GM11168 (cell line): ENCODE measurements around the gene NCK1.
"Not testable (repeated sequence)": the region's sequence is repeated elsewhere in the genome, so short reads cannot be mapped to it uniquely, and the experiment has no call there.

Experiments
- in situ Hi-C: fragments of 300-500 bp; cut with MboI; formaldehyde crosslinking; loops from one replicate; pipeline ENCODE4 v1.12.0; 2022; ENCODE audit warnings: low sequenced_read_pairs; ENCODE audit not compliant: unreplicated experiment

Gene NCK1

DNA sequence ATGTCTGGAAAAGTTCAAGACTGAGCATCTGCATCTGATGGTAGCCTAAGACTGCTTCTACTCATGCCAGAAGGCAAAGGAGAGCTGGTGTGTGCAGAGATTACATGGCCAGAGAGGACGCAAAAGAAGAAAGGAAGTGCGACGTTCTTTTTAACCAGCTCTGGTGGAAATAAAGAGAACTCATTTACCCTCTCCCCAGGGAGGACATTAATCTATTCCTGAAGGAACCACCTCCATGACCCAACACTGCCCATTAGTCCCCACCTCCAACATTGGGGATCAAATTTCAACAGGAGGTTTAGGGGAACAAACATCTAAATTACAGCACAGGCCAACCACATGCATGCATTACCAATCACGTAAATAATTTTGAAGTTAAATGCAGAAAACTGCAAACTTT is 1.5 kb upstream of the NCK1 start:
- in situ Hi-C loops, result no loop called here

GRCh38 chr3:136862617-136863322 is 762 bp downstream of the NCK1 start:
- in situ Hi-C loops, result no loop called here

DNA sequence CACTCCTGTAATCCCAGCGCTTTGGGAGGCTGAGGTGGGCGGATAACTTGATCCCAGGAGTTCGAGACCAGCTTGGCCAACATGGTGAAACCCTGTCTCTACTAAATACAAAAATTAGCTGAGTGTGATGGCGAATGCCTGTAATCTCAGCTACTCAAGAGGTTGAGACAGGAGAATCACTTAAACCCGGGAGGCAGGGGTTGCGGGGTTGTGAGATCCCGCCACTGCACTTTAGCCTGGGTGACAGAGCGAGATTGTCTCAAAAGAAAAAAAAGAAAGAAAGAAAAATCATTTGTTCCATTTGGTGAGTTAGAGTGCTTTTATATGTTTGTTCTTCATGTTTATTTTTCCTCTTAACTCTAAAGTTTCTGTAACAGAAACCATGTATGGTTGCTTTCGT is 7.3 kb downstream of the NCK1 start:
- in situ Hi-C loops, result no loop called here

- in situ Hi-C loops, result not testable (repeated sequence)
Observed at GRCh38 chr3:136872258-136872657, 10.2 kb downstream of the NCK1 start.

DNA sequence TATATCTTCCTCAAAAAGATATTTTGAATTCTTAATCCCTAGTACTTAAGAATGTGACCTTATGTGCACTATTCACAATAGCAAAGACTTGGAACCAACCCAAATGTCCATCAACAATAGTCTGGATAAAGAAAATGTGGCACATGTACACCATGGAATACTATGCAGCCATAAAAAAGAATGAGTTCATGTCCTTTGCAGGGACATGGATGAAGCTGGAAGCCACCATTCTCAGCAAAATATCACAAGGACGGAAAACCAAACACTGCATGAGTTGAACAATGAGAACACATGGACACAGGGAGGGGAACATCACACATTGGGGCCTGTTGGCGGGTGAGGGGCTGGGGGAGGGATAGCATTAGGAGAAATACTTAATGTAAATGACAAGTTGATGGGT is 17.5 kb downstream of the NCK1 start:
- in situ Hi-C loops, result not testable (repeated sequence)

DNA sequence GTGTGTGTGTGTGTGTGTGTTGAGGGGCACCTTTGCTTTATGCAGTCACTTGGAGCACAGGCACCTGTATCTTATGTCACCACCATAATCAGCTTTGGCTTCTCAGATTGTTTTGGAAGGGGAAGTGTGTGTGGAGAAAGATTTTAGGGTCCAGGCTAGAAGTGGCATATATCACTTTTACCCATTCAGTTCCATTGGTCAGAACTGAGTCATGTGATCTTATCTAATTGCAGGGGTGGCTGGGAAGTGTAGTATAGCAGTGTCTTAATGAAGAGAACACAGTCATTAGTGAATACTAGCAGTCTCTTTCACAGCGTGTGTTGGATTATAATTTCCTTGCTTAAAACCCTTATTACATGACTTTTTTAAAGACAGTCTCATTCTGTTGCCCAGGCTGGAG is 20.6 kb downstream of the NCK1 start:
- in situ Hi-C loops, result no loop called here

DNA sequence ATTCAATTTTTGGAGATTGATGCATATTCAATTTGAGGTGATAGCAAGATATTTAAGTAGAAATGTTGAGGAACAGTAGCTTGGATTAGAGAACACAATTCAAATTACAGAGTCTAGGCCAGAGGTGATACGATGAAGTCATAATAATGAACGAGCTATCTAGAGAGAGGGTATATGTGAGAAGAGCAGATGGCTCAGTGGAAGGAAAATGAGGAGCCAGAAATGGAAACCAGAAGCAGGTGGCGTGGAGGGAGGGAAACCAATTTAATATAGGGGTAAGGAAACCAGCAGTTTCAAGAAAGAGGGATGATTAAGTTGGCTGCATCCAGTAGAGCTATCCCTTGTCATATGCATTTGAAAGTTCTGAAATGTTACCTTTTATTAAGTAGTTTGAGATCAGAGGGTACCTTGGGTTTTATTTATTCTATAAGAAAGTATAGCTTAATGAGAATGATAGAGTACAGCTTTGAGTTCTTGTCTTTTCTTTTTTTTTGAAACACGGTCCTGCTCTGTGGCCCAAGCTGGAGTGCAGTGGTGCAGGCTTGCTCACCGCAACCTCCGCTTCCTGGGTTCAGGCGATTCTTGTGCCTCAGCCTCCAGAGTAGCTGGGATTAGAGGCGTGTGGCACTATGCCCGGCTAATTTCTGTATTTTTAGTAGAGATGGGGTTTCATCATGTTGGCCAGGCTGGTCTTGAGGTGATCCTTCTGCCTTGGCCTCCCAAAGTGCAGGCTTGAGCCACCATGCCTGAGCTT is 22.1 kb downstream of the NCK1 start:
- in situ Hi-C loops, result no loop called here

DNA sequence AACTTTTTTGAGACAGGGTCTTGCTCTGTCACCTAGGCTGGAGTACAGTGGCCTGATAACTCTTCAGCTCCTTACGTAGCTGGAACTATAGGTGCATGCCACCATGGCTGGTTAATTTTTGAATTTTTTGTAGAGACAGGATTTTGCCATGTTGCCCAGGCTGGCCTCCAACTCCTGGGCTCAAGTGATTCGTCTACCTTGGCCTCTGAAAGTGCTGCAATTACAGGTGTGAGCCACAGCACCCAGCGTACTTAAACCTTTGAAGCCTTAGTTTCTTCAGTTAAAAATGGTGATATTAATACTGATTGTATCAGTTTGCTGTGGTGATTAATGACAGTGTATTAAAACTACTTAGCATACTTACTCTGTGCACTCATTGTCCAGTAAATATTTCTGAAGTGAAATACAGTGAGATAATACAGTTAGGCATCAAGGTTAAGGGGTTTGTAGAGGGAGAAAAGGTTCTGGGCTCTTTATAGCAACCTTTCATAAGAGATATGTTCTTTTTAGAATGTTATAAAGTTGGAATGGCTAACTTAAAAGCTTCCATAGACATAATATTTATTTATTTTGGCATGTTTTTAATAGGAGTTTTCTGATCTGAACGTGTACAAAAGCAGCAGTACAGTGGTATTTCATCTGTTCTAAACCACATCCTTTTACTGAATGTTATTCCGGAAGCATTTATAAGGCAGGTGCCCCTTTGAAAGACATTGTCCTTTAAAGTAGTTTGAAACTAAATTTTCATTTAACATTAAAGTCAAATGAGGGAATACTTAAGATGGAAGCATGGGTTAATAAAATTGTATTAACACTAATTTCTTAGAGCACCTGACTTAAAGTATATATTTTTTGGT is 23.6 kb downstream of the NCK1 start:
- in situ Hi-C loops, result no loop called here

GRCh38 chr3:136889947-136890346 is 27.9 kb downstream of the NCK1 start:
- in situ Hi-C loops, result no loop called here

DNA sequence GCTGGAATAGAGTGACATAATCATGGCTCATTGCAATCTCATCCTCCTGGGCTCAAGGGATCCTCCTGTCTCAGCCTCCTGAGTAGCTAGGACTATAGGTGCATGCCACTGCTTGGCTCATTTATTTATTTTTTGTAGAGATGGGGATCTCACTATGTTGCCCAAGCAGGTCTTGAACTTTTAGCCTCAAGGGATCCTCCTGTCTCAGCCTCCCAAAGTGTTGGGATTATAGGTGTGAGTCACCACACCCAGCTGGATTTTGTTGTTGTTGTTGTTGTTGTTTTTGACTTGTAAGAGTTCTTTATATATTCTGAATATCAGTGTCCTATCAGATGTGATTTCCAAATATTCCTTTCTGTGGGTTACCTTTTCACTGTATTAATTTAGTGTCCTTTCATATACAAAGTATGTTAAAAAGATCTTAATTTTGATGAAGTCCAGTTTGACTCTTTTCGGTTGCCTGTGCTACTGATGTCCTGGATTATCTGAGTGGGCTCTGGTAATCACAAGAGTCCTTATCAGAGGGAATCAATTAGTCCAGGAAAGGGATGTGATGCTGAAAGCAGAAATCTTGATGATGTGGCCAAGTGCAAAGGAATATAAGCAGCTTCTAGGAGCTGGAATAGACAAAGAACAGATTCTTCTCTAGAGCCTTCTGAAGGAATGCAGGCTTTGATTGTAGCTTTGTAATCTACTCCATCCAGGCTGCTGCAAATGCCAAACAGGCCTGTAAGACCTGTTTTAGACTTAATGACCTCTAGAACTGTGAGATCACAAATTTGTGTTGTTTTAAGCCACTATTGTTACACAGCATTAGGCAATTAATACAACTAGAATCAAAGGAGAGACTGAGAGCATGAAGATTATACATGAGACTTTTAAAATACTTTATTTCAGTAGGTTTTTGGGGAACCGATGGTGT is 30.2 kb downstream of the NCK1 start:
- in situ Hi-C loops, result no loop called here

GRCh38 chr3:136893848-136894443 is 31.9 kb downstream of the NCK1 start:
- in situ Hi-C loops, result no loop called here

DNA sequence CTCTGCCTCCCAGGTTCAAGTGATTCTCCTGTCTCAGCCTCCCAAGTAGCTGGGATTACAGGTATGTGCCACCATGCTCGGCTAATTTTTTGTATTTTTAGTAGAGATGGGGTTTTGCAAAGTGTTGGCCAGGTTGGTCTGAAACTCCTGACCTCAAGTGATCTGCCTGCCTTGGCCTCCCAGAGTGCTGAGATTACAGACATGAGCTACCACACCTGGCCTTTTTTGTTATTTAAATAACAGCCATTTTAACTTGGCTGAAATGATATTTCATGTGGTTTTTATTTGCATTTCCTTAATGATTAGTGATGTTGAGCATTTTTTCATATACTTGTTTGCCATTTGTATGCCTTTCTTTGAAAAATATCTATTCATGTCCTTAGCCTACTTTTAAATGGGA is 35.2 kb downstream of the NCK1 start:
- in situ Hi-C loops, result not testable (repeated sequence)

- in situ Hi-C loops, result no loop called here
Observed at GRCh38 chr3:136898549-136898948, 36.5 kb downstream of the NCK1 start.

DNA sequence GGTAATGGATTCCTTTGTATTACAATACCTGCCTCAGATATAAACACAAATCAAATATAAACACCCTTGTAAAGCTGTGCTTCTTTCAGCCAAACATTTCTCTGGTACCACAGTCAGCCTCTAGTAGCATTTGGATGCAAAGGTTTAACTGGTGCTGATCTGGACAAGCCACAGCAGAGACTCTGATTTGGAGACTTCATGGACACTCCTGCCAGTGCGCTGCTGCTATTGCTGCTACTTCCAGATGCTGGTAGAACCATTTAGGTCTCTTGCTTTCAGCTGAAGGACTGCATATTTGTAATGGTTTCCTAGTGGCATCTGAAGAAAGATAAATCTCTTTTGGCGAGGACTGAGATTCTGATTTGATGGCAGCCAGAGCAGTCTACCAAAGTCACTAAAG is 36.9 kb downstream of the NCK1 start:
- in situ Hi-C loops, result no loop called here

DNA sequence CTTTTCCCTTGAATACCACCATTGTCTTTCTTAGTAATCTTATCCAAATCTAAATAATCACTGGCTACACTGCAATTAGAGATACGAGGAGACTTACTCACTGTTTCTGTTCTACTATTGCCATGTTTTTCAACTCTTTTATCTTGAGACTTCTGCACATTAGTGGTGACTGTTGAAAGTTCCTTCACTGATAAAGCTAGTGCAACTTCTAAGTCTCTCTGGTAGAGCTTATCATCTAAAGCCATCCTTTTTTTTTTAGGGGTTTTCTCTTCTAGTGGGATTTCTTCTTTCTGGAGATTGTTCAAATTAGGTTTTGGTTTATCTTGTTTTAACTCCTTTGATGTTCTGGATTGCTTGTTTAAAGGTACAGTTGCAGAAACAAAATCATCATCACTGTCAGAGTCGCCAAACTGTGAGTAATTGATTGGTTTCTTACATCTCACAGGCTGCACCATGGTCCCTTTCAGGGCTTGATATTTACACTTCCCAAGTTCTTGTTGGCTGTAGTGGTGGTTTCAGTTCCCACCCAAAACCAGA is 37.7 kb downstream of the NCK1 start:
- in situ Hi-C loops, result no loop called here

DNA sequence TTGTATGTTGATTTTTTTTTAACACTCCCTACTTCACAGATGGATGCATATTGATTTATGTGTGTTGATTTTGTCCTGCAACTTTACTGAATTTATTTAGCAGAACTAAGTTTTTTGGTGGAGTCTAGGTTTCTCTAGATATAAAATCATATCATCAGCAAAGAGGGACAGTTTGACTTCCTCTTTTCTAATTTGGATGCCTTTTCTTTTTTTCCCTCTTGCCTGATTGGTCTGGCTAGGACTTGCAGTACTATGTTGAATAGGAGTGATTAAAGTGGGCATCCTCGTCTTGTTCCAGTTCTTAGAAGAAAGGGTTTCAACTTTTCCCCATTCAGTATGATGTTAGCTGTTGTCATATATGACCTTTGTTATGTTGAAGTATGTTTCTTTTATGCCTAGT is 38.7 kb downstream of the NCK1 start:
- in situ Hi-C loops, result not testable (repeated sequence)

- in situ Hi-C loops, result no loop called here
Observed at GRCh38 chr3:136901391-136901790, 39.4 kb downstream of the NCK1 start.

DNA sequence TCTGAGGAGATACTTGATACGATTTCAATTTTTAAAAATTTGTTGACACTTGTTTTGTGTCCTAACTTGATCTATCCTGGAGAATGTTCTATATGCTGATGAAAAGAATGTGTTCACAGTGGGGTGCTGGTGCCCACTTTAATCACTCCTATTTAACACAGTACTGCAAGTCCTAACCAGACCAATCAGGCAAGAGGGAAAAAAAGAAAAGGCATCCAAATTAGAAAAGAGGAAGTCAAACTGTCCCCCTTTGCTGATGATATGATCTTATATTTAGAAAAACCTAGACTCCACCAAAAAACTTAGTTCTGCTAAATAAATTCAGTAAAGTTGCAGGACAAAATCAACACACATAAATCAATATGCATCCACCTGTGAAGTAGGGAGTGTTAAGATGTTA is 40.5 kb downstream of the NCK1 start:
- in situ Hi-C loops, result not testable (repeated sequence)

- in situ Hi-C loops, result no loop called here
Observed at GRCh38 chr3:136903899-136904298, 41.9 kb downstream of the NCK1 start.
